Superior temporal gyrus (tissue), 1 donor: ENCODE measurements around the gene TMEM120A.

Experiments used
- DNase-seq: peaks from one replicate; pipeline ENCODE4 v3.0.0-alpha.2; 2016; ENCODE audit errors: extremely low spot score

TMEM120A gene

DNA sequence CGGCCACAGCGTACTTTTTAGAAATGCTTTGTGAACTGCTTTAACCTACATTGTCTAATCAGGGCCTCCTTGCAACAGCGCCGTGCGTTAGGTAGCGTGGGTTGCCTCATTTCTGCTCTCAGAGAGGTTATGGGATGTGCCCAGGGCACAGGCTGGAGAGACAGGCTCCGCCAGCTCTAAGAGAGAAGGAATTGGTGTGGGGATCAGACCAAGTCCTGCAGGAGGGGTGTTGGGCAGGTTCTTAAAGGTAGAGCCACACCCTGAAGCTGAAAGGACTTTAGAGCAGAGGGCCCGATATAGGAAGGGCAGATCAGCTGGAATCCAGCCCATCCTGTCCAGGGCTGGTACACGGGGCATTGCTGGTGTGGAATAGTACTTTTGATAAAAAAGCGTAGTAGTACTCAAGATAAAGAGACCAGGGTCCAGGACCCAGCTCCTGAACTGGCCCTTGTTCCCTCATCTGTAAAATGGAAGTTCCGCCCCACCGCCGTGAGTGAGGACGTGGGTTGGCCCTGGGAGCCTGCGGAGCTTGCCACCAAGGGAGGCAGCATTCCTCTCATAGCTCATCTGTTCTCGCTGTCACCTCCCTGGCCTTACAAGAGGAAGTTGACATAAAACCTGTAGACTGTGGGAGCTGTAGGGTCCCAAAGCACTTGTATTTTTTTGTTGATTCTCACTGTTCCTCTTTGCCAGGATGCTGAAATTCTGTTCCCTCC, 37.2 kb downstream of the TMEM120A start:
- DNase-seq, result no peak

GRCh38 chr7:75955331-75955955, 39.0 kb downstream of the TMEM120A start:
- no peak for DNase-seq

DNA sequence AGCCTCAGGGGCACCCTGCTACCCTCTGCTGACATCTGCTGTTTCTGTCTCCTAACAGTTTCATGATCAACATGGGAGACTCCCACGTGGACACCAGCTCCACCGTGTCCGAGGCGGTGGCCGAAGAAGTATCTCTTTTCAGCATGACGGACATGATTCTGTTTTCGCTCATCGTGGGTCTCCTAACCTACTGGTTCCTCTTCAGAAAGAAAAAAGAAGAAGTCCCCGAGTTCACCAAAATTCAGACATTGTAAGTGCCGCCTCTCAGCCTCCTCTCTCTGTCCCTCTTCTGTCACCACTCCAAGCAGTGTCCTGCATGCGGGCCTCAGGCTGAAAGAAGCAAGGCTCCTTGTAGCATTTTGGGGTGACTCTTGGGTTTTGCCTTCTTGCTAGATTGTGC, 40.5 kb downstream of the TMEM120A start:
- no peak for DNase-seq

DNA sequence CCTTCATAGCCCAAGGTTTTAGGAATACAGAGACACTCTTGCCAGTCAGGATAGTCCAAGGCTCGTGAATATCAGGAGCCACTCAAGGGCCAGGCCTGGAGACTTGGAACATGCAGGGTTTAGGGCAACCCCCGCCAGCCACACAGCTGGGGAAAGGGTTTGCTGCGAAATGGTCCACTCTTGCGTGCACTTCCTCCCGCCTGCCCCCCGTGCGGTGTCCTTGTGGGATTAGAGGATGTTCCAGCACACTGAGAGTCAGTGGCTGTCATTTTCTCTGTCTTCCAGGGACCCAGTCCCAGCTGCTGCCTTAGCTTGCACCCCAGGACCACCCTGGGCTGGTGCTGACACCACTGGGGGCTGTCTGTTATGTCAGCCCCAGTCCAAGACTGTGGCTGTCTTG, 41.0 kb downstream of the TMEM120A start:
- DNase-seq, result no peak

GRCh38 chr7:75951506-75951905, 42.9 kb downstream of the TMEM120A start:
- no peak for DNase-seq

- DNase-seq, result no peak
Measured at GRCh38 chr7:75950111-75950681, 44.2 kb downstream of the TMEM120A start.

- DNase-seq, result no peak
Measured at GRCh38 chr7:75948179-75948578, 46.2 kb downstream of the TMEM120A start.

- no peak for DNase-seq
Measured at GRCh38 chr7:75946207-75946855, 48.1 kb downstream of the TMEM120A start.

DNA sequence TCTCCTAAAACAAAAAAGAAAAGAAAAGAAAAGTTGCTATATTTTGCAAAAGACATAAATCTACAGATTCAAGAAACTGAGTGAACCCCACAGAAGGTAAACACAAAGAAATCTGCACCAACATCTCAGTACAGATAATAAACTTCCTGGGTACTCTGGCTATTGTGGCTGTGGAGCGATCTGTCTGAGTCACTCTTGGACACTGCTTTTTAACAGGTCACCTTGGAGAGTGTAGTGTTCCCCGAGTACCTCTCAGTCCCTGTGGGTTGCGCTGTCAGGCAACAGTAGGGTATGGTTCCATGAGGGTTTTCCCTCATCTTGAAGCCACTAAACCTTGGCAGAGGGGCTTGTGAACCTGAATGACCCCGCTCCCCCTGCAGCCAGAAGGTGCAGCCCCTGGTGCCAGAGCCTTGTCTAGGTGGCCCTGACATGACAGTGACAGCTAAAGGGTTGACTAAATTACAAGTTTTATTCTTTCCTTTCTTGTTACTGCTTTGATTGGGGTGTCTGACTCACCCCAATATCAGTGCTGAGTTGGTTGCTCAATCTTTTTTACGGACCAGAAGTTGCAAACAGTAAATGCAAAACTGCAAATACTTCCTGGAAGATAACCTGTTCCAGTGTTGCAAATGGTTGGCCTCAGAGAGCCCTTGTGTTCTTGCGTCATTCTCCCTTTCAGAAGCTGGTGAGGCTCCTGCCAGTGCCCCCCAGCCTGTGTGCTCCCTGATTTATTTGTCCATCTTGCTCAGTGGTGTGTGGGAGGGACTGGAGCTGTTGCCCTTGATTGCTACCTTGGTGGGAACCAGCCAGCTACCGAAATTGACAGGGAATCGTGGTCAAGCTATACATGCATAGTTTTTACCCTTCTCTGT, 48.9 kb downstream of the TMEM120A start:
- no peak for DNase-seq

- no peak for DNase-seq
Measured at GRCh38 chr7:75944507-75944906, 49.9 kb downstream of the TMEM120A start.

DNA sequence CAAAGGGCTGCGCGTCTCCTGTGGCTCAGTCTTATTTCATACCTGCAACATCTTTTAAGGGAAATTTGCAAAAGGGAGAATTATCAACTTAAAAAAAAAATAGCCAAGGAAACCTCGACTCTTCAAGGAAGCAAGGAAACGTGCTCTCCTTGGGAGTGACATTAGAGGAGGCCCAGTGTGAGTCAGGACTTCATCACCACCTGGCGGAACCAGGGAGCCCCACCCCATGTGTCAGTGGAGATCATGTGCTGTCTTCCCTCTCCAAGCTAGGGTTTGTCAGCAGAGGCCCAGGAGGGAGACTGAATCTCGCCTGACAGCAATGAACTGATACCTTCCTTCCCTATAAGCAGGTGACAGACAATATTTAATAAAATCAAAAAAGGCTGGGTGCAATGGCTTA, 50.5 kb downstream of the TMEM120A start:
- no peak for DNase-seq

DNA sequence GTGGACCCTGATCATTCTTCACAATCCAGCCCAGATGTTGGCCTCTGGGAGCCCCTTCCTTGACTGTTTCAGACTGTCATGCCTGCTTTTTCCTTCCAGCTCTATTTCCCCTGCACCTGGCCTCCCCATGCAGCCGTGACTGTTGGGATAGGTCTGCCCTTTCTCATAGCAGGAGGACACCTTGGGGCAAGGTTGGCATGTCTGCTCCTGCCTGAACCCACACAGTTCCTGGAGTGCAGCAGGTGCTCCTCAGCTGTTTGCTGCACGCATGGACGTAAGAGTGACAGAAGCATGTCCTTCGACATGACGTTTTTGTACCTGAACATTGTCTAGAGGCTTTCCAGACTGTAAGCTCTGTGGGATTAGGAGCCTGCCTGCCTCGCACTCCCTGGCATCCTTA, 55.5 kb downstream of the TMEM120A start:
- no peak for DNase-seq

DNA sequence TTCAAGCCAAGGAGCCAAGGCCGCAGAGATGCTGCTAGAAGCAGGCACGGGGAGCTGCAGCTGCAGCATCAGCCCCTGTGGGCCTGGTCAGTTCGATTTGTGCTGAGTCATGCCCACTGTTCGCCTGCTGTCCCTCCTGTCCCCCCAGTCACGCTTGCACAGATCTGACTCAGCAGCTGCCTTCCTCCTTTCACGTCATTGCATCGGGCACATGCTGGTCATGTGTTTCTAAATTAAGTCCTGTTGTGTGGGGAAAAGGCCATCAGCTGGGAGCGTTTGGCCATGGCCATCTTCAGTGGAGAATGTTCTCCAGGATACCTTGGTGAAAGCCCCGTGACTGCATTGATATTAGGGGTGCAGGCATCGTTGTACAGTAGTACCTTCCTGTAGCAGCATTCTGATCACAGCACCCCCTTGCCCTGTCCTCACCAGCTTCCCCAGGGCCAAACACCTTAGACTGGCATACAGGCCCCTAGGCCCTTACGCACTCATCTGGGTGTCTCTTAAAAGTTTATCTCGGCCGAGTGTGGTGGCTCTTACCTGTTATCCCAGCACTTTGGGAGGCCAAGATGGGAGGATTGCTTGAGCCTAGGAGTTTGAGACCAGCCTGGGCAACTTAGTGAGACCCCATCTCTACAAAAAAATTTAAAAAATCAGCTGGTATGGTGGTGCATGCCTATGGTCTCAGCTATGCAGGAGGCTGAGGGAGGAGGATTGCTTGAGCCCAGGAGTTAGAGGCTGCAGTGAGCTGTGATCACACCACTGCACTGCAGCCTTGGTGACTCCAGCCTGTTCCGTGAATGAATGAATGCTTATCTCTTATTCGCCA, 56.2 kb downstream of the TMEM120A start:
- peak; percentile 82 for DNase-seq
